GM19023 (cell line): ENCODE results near the gene DYNLRB2.

Experiments
- ATAC-seq: cut with Tn5 transposase; IDR thresholded peaks from one replicate; pipeline ENCODE4 v1.9.1; 2021; ENCODE audit warnings: mild to moderate bottlenecking, moderate library complexity; ENCODE audit not compliant: unreplicated experiment

Gene DYNLRB2

GRCh38 chr16:80540516-80541305 lies at the start of gene DYNLRB2:
Gene DYNLRB2, plus strand, starts transcription at chr16:80540993. Its CDS starts 84 bp downstream, at chr16:80541077.
- peak; percentile 98 for ATAC-seq

- ATAC-seq = no peak
Measured at GRCh38 chr16:80500116-80500859, 40.5 kb upstream of the DYNLRB2 start.

DNA sequence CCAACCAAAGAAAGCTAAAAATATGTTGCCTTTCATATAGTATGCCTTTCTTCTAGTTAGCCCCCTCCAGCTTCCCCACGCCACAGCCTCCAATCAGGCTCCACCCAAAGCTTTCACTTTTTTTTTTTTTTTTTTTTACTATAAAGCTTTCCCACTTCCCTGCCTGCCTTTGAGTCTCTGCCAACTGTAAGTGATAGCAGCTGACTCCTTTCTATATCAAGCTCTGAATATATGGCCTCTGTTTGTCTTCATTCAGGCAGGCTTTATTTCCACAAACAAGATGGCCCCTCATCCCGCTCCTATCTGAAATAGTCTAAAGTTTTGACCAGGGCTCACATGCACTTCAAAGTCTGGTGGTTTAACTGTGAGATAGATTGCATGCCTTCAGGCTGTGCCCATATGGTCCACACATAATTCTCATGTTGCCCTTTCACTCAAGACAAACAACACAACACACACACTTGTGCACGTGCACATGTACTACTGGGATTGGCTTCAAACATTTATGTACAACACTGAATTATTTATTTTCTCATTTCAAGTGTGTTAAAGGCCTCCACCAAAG lies 39.8 kb upstream of the DYNLRB2 start:
- no peak for ATAC-seq

DNA sequence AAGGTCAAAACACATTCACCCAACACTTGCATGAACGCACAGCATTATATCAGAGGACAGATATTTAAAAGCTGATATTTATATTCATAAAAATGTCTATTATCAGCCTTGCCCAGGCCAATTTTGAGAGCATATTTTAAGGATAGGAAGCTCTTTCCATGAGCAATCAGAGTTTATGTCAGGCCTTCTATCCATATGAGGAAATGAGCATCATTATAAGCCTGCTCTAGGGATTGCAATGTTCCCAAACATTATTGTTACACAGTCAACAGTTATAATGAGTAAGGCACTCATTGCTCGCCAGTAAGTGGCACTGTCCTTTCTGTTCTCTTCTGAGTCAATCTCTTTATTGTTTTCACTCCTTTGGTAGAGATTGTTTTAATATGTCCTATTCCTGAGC lies 37.7 kb upstream of the DYNLRB2 start:
- ATAC-seq = no peak

- ATAC-seq = no peak
Measured at GRCh38 chr16:80507538-80507937, 33.3 kb upstream of the DYNLRB2 start.

GRCh38 chr16:80509872-80510271 lies 30.9 kb upstream of the DYNLRB2 start:
- no peak for ATAC-seq

DNA sequence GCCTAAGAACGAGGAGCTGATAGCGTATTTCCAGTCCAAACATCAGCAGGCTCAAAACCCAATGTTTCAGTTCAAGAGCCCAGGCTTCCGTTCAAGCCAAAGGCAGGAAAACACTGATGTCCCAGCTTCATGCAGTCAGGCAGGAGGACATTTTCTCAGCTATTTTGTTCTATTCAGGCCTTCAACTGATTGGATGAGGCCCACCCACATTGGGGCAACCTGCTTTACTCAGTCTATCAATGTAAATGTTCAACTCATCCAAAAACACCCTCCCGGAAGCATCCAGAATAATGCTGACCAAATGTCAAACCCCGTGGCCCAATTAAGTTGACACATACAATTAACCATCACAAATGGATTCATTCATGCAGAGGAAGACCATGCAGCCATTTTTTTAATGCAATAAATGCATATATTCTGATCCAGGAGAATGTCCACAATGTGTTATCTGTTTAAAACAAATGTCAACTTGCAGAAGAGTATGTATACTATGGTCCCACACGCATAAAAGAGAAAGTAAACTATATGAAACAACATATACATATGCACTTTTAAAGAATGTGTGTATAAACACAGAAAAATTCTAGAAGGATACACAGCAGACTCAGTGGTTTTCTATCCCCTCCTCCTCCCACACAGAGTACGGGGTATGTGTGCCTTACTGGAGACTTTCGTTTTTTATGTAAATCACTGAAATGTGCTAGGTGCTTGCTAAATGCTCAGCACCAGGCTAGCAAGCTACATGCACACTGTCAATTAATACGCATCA lies 28.8 kb upstream of the DYNLRB2 start:
- ATAC-seq = no peak

DNA sequence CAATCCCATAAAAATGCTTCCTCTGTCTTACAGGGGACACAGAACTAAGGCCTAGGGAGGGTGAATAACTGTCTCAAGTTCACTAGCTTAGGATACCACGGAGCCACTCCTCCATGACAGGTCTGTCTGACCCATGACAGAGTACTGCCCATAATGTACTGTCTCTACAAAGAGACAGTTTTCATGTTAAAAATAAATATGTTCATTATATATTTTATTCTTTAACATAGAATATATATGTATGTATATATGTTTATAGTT lies 28.3 kb upstream of the DYNLRB2 start:
- no peak for ATAC-seq

GRCh38 chr16:80515374-80515773 lies 25.4 kb upstream of the DYNLRB2 start:
- ATAC-seq = no peak

DNA sequence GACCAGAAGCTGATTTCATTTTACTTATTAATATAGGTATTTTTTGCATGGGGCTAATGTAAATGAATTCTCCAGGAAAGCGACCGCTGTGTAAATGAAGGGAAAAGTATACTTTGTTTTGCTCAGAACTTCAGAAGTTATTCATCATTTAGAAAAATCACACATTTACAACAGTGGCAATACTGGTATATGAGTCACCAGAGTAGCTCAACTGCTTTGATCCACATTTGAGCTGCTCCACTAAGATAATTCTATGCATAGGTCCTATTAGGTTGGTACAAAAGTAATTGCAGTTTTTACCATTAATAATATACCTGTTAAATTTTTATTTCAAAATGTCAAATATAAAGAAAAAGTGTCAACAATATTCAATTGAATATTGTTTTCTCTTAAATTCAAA lies 22.9 kb upstream of the DYNLRB2 start:
- ATAC-seq = no peak

DNA sequence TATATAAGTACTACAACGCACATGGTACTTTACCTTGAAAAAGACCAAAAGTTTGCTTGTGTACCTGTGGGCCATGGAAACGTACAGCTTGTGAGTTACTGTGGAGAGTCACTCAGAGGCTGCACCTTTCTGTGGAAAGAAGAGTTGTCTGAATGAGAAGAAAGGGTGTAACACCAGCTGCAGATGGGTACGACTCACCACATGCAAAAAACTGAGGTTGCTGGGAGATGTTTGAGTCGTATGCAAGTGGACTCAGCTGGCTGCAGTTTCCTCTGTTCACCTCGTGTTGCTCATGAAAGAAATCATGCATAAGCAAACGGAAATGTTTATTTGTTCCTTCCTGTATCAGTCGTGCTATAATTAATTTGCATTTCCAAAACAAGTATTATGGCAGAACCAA lies 22.4 kb upstream of the DYNLRB2 start:
- ATAC-seq = no peak

GRCh38 chr16:80519189-80519588 lies 21.6 kb upstream of the DYNLRB2 start:
- no peak for ATAC-seq

GRCh38 chr16:80525420-80525819 lies 15.4 kb upstream of the DYNLRB2 start:
- ATAC-seq = no peak

DNA sequence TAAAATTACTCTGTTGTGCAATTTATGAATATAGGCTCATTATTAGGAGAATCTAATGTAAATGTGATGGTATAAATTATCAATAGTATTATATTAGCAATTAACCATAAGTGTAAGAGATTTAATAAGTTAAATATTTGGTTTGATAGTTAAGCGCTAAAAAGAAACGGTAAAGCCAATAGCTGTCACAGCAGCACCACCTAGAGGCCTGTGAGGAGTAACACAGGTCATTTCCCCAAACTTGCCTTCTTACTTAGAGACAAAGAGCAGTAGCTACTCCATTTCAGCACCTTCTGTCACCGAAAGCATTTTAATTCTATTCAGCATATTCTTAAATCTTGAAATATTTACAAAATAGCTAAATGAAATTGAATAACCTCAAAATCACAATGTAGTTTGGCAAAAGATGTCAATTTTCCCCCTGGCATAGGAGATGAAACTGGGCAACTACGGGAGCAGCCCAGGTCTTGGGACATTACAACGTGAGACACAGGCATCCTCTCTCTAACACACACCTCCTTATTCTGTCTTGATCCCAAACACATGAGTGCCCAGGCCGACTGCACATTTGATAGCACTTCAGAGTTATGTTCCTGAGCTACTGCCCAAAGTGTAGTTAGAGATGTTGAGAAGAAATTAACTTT lies 14.3 kb upstream of the DYNLRB2 start:
- ATAC-seq = no peak

DNA sequence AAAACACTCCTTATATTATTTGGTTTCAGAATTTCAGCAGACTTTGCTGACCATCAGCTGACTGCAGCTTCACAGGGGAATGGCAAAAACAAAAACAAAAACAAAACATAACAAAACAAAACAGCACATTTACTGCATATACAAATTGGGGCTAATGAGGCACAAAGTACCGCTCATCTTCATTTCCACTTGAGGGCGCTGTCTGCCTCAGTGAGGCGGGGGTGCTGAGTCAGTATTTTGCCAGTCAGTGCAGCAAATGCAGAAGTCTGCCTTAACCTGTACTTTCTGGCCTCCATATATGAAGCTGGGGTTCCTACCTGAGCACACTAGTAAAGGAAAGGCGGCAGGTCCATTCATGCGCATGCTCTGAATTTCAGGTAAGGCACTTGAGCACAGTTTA lies 13.5 kb upstream of the DYNLRB2 start:
- ATAC-seq = no peak

DNA sequence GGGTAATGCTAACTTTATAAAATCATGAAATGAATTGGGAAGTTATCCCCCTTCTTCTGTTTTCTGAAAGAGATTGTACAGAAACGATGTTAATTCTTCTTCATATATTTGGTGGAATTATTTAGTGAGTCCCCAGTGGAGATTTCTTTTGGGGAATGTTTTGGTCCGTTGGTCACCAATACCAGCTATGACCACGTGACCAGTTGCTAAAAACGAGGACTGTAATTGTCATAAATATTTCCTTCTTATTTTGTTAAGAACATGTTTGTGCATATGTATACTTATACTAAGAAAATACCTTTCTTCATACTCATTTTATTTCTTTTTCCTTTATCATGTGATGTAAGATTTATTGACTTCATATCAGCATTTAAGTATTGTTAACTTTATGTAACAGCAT lies 10.3 kb upstream of the DYNLRB2 start:
- no peak for ATAC-seq

GRCh38 chr16:80536238-80536637 lies 4.6 kb upstream of the DYNLRB2 start:
- no peak for ATAC-seq

DNA sequence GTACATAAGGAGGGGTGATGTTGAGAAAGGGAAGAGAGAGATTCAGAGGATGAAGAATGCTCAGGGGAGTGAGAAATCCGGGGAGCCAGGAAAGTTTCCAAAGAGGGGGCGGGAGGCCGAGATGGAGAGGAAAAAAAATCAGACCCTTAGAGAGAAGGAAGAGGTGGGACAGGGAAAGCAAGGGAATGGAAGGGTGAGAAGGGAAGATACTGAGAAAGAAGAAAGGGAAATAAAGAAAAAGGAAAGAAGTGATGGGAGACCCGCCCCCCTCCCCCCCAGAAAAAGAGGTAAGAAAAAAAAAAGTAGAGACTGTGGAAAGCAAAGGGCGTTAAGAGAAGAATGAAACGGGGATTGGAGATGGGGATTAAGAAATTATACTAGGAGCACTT lies 507 bp downstream of the DYNLRB2 start:
- ATAC-seq = no peak

- no peak for ATAC-seq
Measured at GRCh38 chr16:80543162-80543561, 2.4 kb downstream of the DYNLRB2 start.

DNA sequence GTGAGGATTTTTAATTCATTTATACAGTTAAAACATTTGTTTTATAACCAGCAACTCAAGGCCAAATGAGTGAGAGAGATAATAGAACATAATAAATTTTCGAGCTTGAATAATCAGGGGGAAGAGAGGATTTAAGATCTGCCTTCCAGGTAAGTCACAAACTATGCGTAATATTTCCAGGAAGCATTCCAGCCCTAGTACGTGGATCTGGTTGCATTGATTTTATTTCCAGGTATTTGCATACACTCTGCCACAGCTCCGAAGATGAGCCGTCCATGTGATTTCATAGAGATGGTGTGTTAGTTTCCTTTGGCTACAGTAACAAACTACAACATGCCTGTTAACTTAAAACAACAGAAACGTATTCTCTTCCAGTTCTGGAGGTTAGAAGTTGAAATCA lies 3.5 kb downstream of the DYNLRB2 start:
- ATAC-seq = no peak

DNA sequence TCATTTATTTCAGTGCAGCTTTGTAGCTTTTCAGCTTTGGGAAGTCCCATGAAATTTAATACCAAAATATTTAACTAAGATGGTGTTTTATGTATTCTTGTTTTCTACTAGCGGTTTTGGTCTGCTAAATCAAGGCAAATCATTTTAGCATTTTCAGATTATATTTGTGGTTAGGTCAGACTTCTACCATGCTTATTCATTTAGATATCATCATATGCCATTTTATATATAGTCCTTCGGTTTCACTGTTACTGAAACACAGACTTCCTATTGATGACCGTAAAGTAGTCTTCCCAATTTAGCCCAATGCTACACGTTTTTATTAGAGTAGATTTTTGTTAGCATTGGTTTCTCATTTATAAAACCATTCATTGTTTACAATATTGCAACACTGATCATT lies 5.5 kb downstream of the DYNLRB2 start:
- ATAC-seq = no peak
